ENCODE data around the gene LRIF1.

- TF ChIP-seq CTCF (IDR thresholded peaks at IDR 0.05) (no peak), POLR2A (IDR thresholded peaks at IDR 0.05) (no peak)
Observed at GRCh38 chr1:110960777-110961420, 2.8 kb downstream of the LRIF1 start.
